Calu3 (cell line): ENCODE data around the gene EEIG1. TPM values are rescaled to one million over a fixed set of nuclear protein-coding genes. Genes with fewer than 3 reads are reported as not detected.

Experiments used
- BruUV-seq: library from RNA; stranded (reverse); fragments of 400-500 nt; replicated peaks from 2 replicates; lab custom pipeline; 2021; lab: Mats Ljungman, UMichigan
- CTCF ChIA-PET: fragments of 300-600 bp; sonication (Branson Sonifier 250); formaldehyde crosslinking; loops from one replicate; lab custom pipeline; 2022; ENCODE audit warnings: antibody characterized with exemption; lab: Charles Lee
- DNase-seq: peaks from one replicate; pipeline ENCODE4 v3.0.0; 2022
- H3K27ac Mint-ChIP-seq: one replicate; pipeline ENCODE4 v1.8.0; 2022; ENCODE audit warnings: mixed read lengths; ENCODE audit not compliant: unreplicated experiment
- H3K27me3 Mint-ChIP-seq: one replicate; pipeline ENCODE4 v1.8.0; 2022; ENCODE audit warnings: mixed read lengths; ENCODE audit not compliant: unreplicated experiment
- H3K36me3 Mint-ChIP-seq: one replicate; pipeline ENCODE4 v1.8.0; 2022; ENCODE audit warnings: mild to moderate bottlenecking, moderate library complexity, mixed read lengths; ENCODE audit not compliant: insufficient read depth, unreplicated experiment
- H3K4me1 Mint-ChIP-seq: one replicate; pipeline ENCODE4 v1.8.0; 2022; ENCODE audit warnings: mild to moderate bottlenecking, low read depth, mixed read lengths; ENCODE audit not compliant: unreplicated experiment
- H3K4me3 Mint-ChIP-seq: one replicate; pipeline ENCODE4 v1.8.0; 2022; ENCODE audit warnings: mild to moderate bottlenecking, low read depth, moderate library complexity, mixed read lengths; ENCODE audit not compliant: unreplicated experiment
- H3K9me3 Mint-ChIP-seq: one replicate; pipeline ENCODE4 v1.8.0; 2022; ENCODE audit warnings: low read depth, mixed read lengths; ENCODE audit not compliant: unreplicated experiment
- intact Hi-C: fragments of 100-400 bp; cut with micrococcal nuclease; formaldehyde crosslinking; loops from one replicate; pipeline ENCODE4 v1.10.0; 2022; ENCODE audit not compliant: unreplicated experiment
- total RNA-seq: library from RNA; stranded (reverse); gene quantifications from 2 replicates; pipeline ENCODE4 v1.2.3, GENCODE V29; 2022
- TF ChIP-seq, protein P1 (sequence below): fragments of 200-600 bp; IDR thresholded peaks from one replicate; pipeline ENCODE4 v1.8.0; 2022; ENCODE audit warnings: antibody characterized with exemption; ENCODE audit not compliant: unreplicated experiment

The EEIG1 gene
- total RNA-seq, 1 experiment from 2014 or later, result 84.6 TPM

- TF ChIP-seq, protein P1, sequence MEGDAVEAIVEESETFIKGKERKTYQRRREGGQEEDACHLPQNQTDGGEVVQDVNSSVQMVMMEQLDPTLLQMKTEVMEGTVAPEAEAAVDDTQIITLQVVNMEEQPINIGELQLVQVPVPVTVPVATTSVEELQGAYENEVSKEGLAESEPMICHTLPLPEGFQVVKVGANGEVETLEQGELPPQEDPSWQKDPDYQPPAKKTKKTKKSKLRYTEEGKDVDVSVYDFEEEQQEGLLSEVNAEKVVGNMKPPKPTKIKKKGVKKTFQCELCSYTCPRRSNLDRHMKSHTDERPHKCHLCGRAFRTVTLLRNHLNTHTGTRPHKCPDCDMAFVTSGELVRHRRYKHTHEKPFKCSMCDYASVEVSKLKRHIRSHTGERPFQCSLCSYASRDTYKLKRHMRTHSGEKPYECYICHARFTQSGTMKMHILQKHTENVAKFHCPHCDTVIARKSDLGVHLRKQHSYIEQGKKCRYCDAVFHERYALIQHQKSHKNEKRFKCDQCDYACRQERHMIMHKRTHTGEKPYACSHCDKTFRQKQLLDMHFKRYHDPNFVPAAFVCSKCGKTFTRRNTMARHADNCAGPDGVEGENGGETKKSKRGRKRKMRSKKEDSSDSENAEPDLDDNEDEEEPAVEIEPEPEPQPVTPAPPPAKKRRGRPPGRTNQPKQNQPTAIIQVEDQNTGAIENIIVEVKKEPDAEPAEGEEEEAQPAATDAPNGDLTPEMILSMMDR, result no peak
- peak overlapping the region; percentile 64 for H3K4me3 Mint-ChIP-seq
- peaks cover 53% of the 10 kb centered on the region for H3K36me3 Mint-ChIP-seq
- intact Hi-C loops, result no loop called here
- peak overlapping the region; percentile 83 for H3K27ac Mint-ChIP-seq
- CTCF ChIA-PET, result no interaction called here
- peaks cover 73% of the 10 kb centered on the region for H3K4me1 Mint-ChIP-seq
- no peak for DNase-seq
- no peaks in the 10 kb centered on the region for H3K9me3 Mint-ChIP-seq
- BruUV-seq, result no TSS peak
- H3K27me3 Mint-ChIP-seq, result no peaks in the 10 kb centered on the region
Measured at GRCh38 chr9:127971357-127972235, 9.2 kb downstream of the EEIG1 start.

- Mint-ChIP-seq H3K4me1 (peaks cover 70% of the 10 kb centered on the region), H3K9me3 (no peaks in the 10 kb centered on the region), H3K27ac (peak overlapping the region; percentile 83), H3K4me3 (peak overlapping the region; percentile 61), H3K36me3 (peaks cover 48% of the 10 kb centered on the region), H3K27me3 (no peaks in the 10 kb centered on the region)
- BruUV-seq, result no TSS peak
- CTCF ChIA-PET, result no interaction called here
- DNase-seq, result no peak
- intact Hi-C loops, result no loop called here
- TF ChIP-seq, protein P1, result no peak
Measured at GRCh38 chr9:127970401-127971313, 10.1 kb downstream of the EEIG1 start.

DNA sequence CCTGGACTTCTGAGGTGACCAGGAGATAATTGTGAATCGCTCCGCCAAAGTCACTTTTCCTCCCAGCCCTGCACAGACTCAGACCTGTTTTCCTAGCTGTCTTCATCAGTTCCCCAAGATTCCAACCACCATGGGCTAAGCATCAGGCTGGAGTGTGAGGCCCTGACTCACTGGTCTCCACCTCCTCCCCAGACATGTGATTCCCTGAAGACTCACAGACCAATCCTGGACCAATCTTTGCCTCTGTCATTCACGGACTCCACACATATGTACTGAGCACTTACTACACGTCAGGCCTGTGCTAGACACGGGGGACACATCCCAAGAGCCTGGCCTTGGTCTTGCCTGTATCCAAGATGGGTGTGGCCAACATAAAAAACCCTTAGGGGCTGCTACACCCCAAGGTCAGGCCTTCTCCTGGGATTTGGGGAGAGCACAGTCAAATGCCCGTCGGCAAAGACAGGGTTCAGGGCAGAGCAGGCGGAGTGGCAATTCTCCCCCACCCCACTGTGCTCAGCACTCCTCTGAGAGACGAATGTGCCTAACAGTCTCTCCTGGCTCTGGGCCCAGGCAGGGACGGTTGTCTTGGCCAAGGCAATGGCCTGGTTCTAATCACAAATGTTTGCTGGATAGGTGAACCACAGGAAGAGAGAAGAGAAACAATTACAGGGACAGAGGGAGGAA lies 11.9 kb downstream of the EEIG1 start:
- TF ChIP-seq, protein P1, result no peak
- intact Hi-C loops, result no loop called here
- Mint-ChIP-seq H3K4me3 (peak overlapping the region; percentile 47), H3K27me3 (no peaks in the 10 kb centered on the region), H3K36me3 (peaks cover 57% of the 10 kb centered on the region), H3K4me1 (peaks cover 60% of the 10 kb centered on the region), H3K27ac (peak overlapping the region; percentile 95), H3K9me3 (no peaks in the 10 kb centered on the region)
- no peak for DNase-seq
- CTCF ChIA-PET, result interaction anchor here (1.0 kb wide), 1 partner anchor 67 kb away, joined by 8 read pairs; no protein-coding TSS in a partner anchor
- BruUV-seq, result no TSS peak

DNA sequence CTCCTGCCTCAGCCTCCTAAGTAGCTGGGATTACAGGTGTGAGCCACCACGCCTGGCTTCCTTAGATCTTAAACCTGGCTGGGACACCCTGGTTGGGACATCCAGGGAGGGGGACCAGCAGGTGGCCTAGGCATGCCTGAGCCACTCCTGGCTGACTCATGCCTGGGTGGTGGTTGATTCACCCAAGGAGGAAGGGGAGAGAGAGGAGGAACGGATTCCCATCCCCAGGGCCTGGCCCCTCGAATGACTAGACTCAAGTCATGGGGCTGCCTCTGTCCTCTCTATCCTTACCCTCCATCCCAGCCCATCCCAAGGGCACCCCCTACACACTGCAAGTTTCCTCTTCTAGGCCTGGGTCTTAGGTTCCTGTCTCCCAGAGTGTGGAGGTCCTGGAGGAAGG lies 12.7 kb downstream of the EEIG1 start:
- H3K36me3 Mint-ChIP-seq, result peaks cover 57% of the 10 kb centered on the region
- CTCF ChIA-PET, result interaction anchor here (0.9 to 1.0 kb wide), 2 partner anchors 12 to 67 kb away, joined by 5 to 8 read pairs; no protein-coding TSS in a partner anchor
- no TSS peak for BruUV-seq
- intact Hi-C loops, result no loop called here
- peaks cover 64% of the 10 kb centered on the region for H3K4me1 Mint-ChIP-seq
- peak overlapping the region; percentile 95 for H3K27ac Mint-ChIP-seq
- no peaks in the 10 kb centered on the region for H3K9me3 Mint-ChIP-seq
- peak overlapping the region; percentile 47 for H3K4me3 Mint-ChIP-seq
- DNase-seq, result peak; percentile 78
- TF ChIP-seq, protein P1, result no peak
- H3K27me3 Mint-ChIP-seq, result no peaks in the 10 kb centered on the region
